Neural cell (in vitro differentiated cells): Measurements from ENCODE around the gene CNN3. TPM values are rescaled to one million over a fixed set of nuclear protein-coding genes. Genes with fewer than 3 reads are reported as not detected.

ENCODE experiments used
- H2AFZ ChIP-seq: fragments of 200-600, 300-800 bp; sonication (generic), shearing (Covaris generic); 2 replicates; pipeline ENCODE4 v1.6.0; 2014; ENCODE audit warnings: low read depth, mild to moderate bottlenecking, antibody characterized with exemption, low read length, moderate library complexity
- H3F3A ChIP-seq: fragments of 200-600 bp; shearing (Covaris generic); 2 replicates; pipeline ENCODE4 v1.6.1; 2016; ENCODE audit warnings: mild to moderate bottlenecking, moderate library complexity, mixed read lengths, antibody characterized with exemption, low read length; ENCODE audit not compliant: insufficient read depth, poor library complexity, severe bottlenecking
- H3K27ac ChIP-seq: fragments of 200-600, 300-800 bp; sonication (generic), shearing (Covaris generic); 2 replicates; pipeline ENCODE4 v1.5.1; 2014; ENCODE audit warnings: mild to moderate bottlenecking, low read length, moderate library complexity
- H3K27me3 ChIP-seq: fragments of 300-800, 200-600 bp; sonication (generic), shearing (Covaris generic); 2 replicates; pipeline ENCODE4 v1.6.0; 2014; ENCODE audit warnings: mild to moderate bottlenecking, low read depth, low read length, moderate library complexity; ENCODE audit not compliant: insufficient read depth
- H3K36me3 ChIP-seq: fragments of 300-800, 200-600 bp; sonication (generic), shearing (Covaris generic); 2 replicates; pipeline ENCODE4 v1.5.1; 2014; ENCODE audit warnings: mild to moderate bottlenecking, antibody characterized with exemption, low read length, moderate library complexity; ENCODE audit not compliant: insufficient read depth
- H3K4me2 ChIP-seq: fragments of 300-800, 200-600 bp; sonication (generic), shearing (Covaris generic); 2 replicates; pipeline ENCODE4 v1.6.0; 2014; ENCODE audit warnings: mild to moderate bottlenecking, low read length
- H3K4me3 ChIP-seq: fragments of 300-800, 200-600 bp; sonication (generic), shearing (Covaris generic); 2 replicates; pipeline ENCODE4 v1.5.1; 2014; ENCODE audit warnings: mild to moderate bottlenecking, low read length, moderate library complexity
- H3K79me2 ChIP-seq: fragments of 200-600 bp; shearing (Covaris generic); replicated peaks from 2 replicates; pipeline ENCODE4 v1.6.0; 2014; ENCODE audit warnings: mild to moderate bottlenecking, low read length, moderate library complexity; ENCODE audit not compliant: insufficient read depth
- H3K9ac ChIP-seq: fragments of 300-800, 200-600 bp; sonication (generic), shearing (Covaris generic); 2 replicates; pipeline ENCODE4 v1.6.1; 2016; ENCODE audit warnings: mild to moderate bottlenecking, low read length, mixed read lengths
- H3K9me2 ChIP-seq: fragments of 200-600 bp; shearing (Covaris generic); 2 replicates; pipeline ENCODE4 v1.6.1; 2016; ENCODE audit warnings: mild to moderate bottlenecking, low read length, mixed read lengths; ENCODE audit not compliant: insufficient read depth
- H3K9me3 ChIP-seq: fragments of 200-600, 300-800 bp; sonication (generic), shearing (Covaris generic); 2 replicates; pipeline ENCODE4 v1.6.1; 2016; ENCODE audit warnings: mild to moderate bottlenecking, mixed run types, low read length, moderate library complexity, mixed read lengths
- H4K20me1 ChIP-seq: fragments of 200-600 bp; shearing (Covaris generic); 2 replicates; pipeline ENCODE4 v1.6.1; 2016; ENCODE audit warnings: mild to moderate bottlenecking, mixed run types; ENCODE audit not compliant: insufficient read depth
- EP300 ChIP-seq: fragments of 450-650 bp; conservative IDR thresholded peaks from 2 replicates; pipeline ENCODE4 v1.6.1; 2014; ENCODE audit warnings: antibody characterized with exemption, mild to moderate bottlenecking, moderate library complexity; ENCODE audit not compliant: poor library complexity, severe bottlenecking
- EZH2 ChIP-seq: fragments of 200-600, 300-800 bp; shearing (Covaris generic), sonication (generic); IDR thresholded peaks from 2 replicates; pipeline ENCODE4 v1.6.1; 2014; ENCODE audit warnings: antibody characterized with exemption, low read length, borderline replicate concordance, mild to moderate bottlenecking; ENCODE audit not compliant: insufficient read depth, poor library complexity, severe bottlenecking
- MXI1 ChIP-seq: fragments of 450-650 bp; conservative IDR thresholded peaks from 2 replicates; pipeline ENCODE4 v1.6.1; 2014; ENCODE audit warnings: antibody characterized with exemption, mild to moderate bottlenecking; ENCODE audit not compliant: poor library complexity, severe bottlenecking
- POLR2AphosphoS5 ChIP-seq: IDR thresholded peaks from 2 replicates; pipeline ENCODE4 v1.6.1; 2012
- RAD21 ChIP-seq: fragments of 450-650 bp; conservative IDR thresholded peaks from 2 replicates; pipeline ENCODE4 v1.6.1; 2014; ENCODE audit warnings: antibody characterized with exemption, mild to moderate bottlenecking, moderate library complexity
- SMC3 ChIP-seq: fragments of 450-650 bp; conservative IDR thresholded peaks from 2 replicates; pipeline ENCODE4 v1.6.1; 2014; ENCODE audit warnings: antibody characterized with exemption, mild to moderate bottlenecking, moderate library complexity; ENCODE audit not compliant: poor library complexity
- TAF1 ChIP-seq: IDR thresholded peaks from 2 replicates; pipeline ENCODE4 v1.6.1; 2012; ENCODE audit warnings: low read depth
- polyA plus RNA-seq: library from polyadenylated mRNA; depleted of rRNA; stranded (reverse); fragments of >200 nt; gene quantifications from 2 replicates; pipeline ENCODE4 v1.2.3, GENCODE V29; 2014
- TF ChIP-seq, protein P1 (sequence below): fragments of 450-650 bp; IDR thresholded peaks from 2 replicates; pipeline ENCODE4 v1.5.1; 2014; ENCODE audit warnings: antibody characterized with exemption, mild to moderate bottlenecking, moderate library complexity; ENCODE audit not compliant: poor library complexity, severe bottlenecking
- TF ChIP-seq, protein P2 (sequence below): IDR thresholded peaks from 2 replicates; pipeline ENCODE4 v1.6.1; 2012; ENCODE audit warnings: borderline replicate concordance

CNN3 gene
- polyA plus RNA-seq, 1 donor from 2014 or later, result 106 TPM

DNA sequence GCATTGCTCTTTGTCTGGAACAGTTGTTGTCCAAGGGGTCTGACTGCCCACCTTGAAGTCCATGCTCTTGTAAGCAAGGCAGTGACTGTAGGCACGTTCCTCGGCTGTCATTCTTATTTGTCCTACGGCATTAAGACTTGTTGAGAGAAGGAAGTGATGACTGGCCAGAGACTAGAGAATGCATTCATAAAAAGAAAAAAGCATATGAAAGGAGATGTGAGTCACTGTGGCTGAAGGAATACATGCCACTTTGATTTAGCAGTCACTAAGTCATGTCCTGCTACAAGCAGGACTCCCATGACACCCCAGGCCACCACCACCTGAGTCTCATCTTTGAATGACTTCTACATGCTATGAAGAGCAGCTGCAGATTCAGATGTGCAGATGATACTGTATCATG lies 50.5 kb downstream of the CNN3 start:
- Histone ChIP-seq H3K27me3 (no peaks in the 10 kb centered on the region), H3K9me2 (no peaks in the 10 kb centered on the region), H3K4me2 (no peak overlapping the region), H3K79me2 (no peaks in the 10 kb centered on the region), H3K9ac (no peak overlapping the region), H3F3A (no peaks in the 10 kb centered on the region), H3K9me3 (no peaks in the 10 kb centered on the region), H4K20me1 (no peaks in the 10 kb centered on the region), H3K27ac (no peak overlapping the region), H3K4me3 (no peak overlapping the region), H3K36me3 (no peaks in the 10 kb centered on the region), H2AFZ (no peak overlapping the region)
- TF ChIP-seq, protein P1, sequence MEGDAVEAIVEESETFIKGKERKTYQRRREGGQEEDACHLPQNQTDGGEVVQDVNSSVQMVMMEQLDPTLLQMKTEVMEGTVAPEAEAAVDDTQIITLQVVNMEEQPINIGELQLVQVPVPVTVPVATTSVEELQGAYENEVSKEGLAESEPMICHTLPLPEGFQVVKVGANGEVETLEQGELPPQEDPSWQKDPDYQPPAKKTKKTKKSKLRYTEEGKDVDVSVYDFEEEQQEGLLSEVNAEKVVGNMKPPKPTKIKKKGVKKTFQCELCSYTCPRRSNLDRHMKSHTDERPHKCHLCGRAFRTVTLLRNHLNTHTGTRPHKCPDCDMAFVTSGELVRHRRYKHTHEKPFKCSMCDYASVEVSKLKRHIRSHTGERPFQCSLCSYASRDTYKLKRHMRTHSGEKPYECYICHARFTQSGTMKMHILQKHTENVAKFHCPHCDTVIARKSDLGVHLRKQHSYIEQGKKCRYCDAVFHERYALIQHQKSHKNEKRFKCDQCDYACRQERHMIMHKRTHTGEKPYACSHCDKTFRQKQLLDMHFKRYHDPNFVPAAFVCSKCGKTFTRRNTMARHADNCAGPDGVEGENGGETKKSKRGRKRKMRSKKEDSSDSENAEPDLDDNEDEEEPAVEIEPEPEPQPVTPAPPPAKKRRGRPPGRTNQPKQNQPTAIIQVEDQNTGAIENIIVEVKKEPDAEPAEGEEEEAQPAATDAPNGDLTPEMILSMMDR, result no peak
- no peak for TF ChIP-seq EZH2

DNA sequence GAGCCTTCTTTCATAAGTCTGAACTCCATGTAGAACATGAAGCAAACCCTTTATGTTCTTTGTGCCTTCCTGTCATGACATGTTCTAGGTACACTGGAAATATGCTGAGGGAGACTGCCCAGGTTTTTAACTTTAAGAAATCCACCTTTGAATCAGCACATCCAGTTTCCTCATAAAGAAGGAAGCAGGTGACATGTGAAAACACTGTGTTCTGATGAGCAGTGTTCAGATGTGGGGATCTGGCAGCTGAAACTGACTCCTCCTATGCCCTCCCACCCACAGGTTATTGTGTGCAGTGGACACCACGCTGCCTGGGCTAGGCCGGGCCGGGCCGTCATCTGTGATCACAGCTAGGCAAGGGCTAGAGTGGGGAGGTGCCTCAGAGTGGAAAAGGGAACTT lies 51.1 kb downstream of the CNN3 start:
- H3K9me2 ChIP-seq, result no peaks in the 10 kb centered on the region
- no peaks in the 10 kb centered on the region for H3K9me3 ChIP-seq
- TF ChIP-seq RAD21, result no peak
- no peak for TF ChIP-seq MXI1
- no peak for TF ChIP-seq SMC3
- TF ChIP-seq, protein P2, sequence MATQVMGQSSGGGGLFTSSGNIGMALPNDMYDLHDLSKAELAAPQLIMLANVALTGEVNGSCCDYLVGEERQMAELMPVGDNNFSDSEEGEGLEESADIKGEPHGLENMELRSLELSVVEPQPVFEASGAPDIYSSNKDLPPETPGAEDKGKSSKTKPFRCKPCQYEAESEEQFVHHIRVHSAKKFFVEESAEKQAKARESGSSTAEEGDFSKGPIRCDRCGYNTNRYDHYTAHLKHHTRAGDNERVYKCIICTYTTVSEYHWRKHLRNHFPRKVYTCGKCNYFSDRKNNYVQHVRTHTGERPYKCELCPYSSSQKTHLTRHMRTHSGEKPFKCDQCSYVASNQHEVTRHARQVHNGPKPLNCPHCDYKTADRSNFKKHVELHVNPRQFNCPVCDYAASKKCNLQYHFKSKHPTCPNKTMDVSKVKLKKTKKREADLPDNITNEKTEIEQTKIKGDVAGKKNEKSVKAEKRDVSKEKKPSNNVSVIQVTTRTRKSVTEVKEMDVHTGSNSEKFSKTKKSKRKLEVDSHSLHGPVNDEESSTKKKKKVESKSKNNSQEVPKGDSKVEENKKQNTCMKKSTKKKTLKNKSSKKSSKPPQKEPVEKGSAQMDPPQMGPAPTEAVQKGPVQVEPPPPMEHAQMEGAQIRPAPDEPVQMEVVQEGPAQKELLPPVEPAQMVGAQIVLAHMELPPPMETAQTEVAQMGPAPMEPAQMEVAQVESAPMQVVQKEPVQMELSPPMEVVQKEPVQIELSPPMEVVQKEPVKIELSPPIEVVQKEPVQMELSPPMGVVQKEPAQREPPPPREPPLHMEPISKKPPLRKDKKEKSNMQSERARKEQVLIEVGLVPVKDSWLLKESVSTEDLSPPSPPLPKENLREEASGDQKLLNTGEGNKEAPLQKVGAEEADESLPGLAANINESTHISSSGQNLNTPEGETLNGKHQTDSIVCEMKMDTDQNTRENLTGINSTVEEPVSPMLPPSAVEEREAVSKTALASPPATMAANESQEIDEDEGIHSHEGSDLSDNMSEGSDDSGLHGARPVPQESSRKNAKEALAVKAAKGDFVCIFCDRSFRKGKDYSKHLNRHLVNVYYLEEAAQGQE, result no peak
- TF ChIP-seq TAF1, result no peak
- no peak for TF ChIP-seq POLR2AphosphoS5
- no peak for TF ChIP-seq EZH2
- no peak for TF ChIP-seq EP300
- TF ChIP-seq, protein P1, result no peak
- H3K27me3 ChIP-seq, result no peaks in the 10 kb centered on the region
- no peaks in the 10 kb centered on the region for H3K36me3 ChIP-seq
- H4K20me1 ChIP-seq, result no peaks in the 10 kb centered on the region
- H3K4me3 ChIP-seq, result no peak overlapping the region
- no peak overlapping the region for H3K27ac ChIP-seq
- H3F3A ChIP-seq, result no peaks in the 10 kb centered on the region
- no peak overlapping the region for H3K9ac ChIP-seq
- H2AFZ ChIP-seq, result no peak overlapping the region
- no peak overlapping the region for H3K4me2 ChIP-seq
- no peaks in the 10 kb centered on the region for H3K79me2 ChIP-seq
